ENCODE results near the gene ASPSCR1.

The ASPSCR1 gene, protein sequence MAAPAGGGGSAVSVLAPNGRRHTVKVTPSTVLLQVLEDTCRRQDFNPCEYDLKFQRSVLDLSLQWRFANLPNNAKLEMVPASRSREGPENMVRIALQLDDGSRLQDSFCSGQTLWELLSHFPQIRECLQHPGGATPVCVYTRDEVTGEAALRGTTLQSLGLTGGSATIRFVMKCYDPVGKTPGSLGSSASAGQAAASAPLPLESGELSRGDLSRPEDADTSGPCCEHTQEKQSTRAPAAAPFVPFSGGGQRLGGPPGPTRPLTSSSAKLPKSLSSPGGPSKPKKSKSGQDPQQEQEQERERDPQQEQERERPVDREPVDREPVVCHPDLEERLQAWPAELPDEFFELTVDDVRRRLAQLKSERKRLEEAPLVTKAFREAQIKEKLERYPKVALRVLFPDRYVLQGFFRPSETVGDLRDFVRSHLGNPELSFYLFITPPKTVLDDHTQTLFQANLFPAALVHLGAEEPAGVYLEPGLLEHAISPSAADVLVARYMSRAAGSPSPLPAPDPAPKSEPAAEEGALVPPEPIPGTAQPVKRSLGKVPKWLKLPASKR

DNA sequence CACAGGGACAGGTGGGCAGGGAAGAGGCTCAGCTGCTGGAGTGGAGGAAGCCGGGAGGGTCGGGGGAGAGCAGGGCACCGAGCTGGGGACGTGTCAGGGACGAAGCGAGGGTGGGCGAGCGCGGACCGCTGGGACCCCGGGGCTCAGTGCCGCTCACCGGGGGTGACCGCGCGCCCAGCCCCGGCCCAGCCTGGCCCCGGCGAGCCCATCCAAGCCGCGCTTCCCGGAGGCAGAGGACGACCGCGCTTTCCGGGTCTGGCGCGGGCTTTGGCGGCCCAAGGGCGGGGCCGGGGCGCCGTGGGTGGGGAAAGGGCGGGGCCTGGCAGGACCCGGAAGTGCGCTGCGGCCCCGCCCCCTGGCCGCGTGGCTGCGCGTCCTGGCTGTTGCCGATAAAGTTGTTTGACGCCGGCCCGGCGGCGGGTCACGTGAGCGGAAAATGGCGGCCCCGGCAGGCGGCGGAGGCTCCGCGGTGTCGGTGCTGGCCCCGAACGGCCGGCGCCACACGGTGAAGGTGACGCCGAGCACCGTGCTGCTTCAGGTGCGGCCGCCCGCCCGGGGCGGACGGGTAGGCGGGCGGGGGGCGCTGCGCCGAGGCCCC is at the start of gene ASPSCR1:
Gene ASPSCR1, plus strand, starts transcription at position 419 of the 598 bp plus-strand sequence. Its CDS starts 18 bp downstream, at position 437.
- DNase-seq: peak; percentile 89

DNA sequence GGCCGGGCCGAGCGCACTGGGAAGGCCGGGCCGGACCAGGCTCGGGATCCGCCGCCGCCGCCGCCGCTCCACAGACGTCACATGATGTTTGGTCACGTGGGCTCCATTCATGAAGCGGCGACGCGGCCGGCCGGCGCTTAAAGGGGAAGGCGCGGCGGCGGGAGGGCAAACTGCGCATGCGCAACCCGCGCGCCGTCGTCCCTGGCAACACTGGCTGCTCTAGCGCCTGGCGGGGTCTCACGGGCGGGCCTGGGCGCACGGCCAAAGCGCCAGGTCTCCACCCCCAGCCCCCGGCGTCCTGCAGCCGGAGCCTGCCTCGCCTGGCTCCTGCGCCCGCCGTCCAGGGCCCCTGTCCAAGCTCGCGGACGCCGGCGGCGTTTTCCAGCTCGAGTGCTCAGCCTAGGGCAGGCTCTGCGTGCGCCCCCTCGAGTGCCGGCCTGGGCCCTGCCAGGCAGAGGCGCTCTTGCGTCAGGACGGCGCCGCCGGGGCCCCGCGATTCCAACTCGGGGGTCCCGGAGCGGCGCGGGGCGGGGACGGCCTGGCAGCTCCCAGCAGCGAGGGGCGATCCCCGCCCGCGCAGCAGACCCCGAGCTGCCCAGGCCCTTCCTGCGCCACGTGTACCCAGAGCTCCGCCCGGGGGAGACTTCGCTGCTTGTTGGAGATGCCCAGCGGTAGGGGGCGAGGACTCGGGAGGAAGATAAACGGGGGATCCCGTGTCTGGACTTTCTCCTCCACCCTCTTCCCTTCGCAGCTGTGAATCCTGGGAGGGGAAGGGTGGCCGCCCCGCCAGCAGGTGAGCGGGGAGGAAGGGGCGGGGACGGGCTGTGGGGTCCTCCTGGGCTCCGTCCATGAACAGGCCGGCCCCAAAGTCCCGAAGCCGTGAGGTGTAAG is 49.5 kb upstream of the ASPSCR1 start, which contains the start of gene MAFG:
Gene MAFG, minus strand, starts transcription at position 83 of the 891 bp plus-strand sequence. CDS start 4,550 bp downstream, outside the sequence.
- DNase-seq: peak; percentile 90

DNA sequence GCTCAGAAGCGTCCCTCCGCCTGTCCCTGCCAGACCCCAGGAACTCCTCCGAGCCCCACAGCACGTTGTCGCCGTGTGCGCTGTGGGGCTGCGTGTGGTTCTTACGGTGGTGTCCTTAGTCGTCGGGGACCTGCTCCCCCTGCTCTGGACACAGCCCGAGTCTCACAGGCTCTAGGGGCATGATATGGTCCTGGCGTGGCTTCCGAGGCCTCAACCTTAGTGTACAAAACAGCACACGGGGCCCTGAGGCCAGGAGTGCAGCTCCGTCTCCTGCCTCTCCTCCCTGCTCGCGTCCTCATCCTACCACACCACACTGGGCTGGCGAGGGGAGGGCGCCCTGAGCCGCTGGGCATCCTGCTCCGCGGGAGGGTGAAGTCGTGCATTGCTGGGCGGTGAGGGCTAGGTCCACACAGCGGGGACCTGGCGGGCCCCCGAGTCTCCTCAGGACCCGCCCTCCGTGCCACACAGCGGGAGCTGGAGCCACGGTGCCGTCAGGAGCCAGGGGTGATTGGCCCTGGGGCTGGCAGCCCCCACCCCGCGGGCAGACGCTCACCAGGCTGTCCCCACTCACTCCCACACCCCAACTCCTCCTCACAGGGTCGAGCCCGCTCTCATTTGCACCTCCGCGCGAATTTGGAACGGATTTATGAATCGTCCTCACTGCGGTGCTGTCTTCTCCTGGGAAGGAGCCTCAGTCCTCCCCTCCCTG is 48.7 kb upstream of the ASPSCR1 start:
- no peak for DNase-seq

DNA sequence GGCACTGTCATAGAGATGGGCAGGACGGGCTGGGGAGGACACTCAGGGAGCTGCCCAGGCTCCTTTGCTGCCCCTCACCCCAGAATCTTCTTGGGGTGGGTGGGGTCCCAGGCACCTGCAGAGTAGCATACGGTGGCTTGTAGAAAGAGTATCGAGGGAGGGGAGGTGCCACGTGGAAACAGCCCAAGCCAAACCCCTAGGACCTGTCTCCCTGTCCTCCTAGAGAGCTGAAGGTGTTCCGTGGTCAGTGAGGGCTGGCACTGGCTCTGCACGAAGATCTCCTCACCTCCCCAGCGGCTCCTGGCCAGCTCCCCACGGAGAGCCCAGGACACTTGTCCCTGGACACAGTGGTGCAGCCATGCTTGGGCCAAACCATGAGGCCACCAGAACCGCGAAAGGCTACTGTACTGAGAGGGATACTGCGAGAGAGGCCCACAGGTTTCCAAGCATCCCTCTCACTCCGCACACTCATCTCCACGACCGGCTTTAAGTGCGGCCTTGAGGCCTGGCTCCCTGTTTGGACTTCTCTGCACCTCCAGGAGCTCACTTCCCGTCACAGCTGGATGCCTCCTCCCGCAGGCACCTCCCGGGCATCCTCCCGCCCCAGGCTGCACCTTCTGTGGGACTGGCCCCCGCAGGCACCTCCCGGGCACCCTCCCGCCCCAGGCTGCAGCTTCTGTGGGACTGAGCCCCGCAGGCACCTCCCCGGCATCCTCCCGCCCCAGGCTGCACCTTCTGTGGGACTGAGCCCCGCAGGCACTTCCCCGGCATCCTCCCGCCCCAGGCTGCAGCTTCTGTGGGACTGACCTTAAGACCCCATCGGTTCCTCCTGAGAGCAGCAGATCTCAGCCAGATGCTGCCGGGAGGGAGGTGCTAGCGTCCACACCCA is 47.9 kb upstream of the ASPSCR1 start:
- no peak for DNase-seq

DNA sequence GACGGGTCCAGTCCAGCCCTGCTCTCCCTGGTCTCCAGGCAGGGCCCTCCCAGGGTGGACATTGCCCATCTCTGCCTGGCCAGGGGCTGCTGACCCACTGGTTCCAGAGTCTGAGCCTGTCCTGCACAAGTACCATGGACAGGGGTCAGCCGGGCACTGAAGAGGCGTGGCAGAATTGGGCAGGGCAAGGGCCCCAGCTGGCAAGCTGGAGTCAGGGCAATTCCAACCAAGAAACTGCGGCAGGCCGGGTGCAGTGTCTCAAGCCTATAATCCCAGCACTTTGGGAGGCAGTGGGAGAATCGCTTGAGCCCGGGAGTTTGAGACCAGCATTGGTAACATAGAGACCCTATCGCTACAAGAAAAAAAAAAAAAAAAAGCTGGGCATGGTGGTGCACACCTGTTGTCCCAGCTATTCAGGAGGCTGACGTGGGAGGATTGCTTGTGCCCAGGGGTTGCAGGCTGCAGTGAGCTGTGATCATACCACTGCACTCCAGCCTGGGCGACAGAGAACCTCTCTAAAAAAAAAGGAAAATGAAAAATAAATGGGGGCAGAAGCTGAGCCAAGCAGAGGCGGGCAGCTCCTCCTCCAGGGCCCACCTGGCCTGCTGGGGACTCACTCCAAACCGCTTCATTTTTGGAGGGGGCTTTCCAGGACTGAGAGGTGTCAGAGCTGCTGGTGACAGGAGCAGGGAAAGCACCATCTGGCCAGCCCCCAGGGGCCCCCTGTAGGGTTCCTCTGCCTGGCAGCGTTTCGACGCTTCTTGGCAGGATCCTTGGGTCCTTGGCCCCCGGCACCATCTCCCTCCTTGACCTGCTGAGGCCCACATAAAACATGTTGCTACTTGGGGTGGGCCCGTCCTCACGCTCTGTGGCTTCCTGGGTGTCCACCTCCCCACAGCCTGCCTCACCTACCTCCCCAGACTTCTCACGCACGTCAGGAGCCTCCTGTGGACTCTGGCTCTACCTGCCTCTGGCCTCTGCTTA is 47.0 kb upstream of the ASPSCR1 start:
- DNase-seq: no peak

DNA sequence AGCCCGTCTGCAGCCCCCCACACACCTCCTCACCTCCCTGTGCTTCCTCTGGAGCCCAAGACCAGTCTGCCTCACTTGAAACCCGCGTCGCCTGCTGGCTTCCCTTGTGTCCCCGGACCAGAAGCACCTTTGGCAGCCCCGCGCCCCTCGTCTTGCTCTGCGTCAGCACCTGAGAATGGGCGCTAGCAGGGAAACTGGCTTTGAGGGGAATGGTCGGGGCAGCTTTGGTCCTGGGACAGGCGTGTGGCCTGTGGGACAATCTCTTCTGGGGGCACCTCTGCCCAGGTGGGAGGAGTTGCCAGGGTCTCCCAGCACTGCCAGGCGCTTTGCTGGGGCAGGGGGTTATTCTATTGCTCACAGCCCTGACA is 46.3 kb upstream of the ASPSCR1 start:
- no peak for DNase-seq

DNA sequence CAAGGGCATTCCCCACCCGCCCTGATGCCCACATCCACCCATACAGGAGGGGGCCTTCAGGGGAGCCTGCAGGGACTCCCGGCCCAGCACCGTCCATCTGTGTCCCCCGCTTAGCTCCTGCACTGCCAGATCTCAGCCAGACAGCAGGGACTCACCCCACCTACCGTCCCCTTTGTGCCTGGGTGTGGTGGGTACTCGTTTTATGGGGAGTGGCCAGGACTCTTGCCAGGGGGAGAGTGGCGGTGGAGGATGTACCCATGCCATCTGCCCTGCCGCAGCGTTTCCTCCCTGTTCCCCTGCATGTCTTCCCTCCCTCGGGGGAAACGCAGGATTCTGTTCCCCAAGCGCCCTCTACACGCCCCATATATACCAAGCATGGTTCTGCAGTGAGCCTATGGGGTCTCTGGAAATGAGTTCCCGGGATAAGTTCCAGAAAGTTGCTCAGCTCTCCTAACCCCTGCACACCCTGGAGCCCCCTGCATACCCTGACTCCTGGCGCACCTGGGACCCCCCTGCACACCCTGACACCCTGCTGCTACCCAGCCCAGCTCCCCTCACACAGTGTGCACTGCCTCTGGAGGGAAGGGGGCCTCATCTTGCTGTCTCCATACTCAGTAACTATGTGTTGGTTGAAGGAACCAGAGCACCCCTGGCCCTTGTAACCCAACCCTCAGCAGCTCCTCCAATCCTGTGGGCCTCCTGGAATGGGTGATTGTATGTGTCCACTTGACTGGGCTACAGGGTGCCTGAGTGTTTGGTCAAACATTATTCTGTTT is 45.7 kb upstream of the ASPSCR1 start:
- DNase-seq: no peak

DNA sequence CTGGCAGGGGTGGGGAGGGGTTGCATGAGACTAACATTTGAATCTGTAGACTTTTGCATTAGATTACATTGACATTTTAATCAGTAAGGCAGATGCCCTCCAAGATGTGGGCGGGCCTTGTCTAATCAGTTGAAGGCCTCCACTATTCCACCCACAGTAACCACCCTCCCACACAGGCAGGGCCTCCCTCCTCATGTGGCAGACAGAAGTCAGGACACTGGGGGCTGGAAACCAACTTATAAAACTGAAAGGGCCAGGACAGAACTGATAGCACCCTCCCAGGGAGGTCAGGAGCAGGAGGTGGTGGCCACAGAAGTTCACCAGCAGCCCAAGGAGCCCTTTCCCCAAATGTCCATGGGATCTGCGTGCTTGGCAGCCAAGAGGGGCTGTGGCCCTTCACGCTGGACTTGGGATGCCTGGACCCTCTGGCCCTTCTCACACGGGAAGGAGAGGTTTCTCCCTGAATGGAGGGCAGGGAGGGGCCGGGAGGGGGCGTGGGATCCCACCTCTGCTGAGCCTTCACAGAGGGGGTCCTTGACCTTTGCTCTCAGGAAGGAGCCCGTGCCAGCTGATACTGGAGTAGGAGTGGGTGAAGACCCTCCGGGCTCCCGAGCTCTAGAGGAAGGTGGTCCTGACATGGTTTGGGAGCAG is 45.0 kb upstream of the ASPSCR1 start:
- DNase-seq: no peak

DNA sequence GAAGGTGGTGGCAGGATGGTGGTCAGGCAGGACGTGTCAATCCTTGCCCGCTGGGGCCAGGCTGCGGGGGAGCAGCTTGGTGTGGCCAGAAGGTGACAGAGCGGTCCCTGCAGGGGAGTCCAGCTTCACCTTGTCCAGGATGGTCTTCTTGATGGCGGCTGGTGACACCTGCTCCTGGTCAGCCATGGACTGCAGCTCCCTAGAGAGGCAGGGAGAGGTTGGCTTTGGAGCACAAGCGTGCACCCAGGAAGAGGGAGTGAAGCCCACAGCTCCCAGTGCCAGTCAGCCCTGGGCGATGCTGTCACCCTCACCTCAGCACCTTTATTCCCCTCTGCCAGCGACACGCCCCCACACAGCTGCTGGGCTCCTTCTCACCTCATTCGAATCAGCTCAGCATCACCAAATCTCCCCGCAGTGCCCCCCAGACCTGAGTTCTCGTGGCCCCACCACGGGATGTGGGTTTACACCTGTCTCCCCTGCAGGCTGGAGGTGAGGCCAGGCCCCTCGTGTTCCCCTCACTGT is 44.2 kb upstream of the ASPSCR1 start:
- no peak for DNase-seq

DNA sequence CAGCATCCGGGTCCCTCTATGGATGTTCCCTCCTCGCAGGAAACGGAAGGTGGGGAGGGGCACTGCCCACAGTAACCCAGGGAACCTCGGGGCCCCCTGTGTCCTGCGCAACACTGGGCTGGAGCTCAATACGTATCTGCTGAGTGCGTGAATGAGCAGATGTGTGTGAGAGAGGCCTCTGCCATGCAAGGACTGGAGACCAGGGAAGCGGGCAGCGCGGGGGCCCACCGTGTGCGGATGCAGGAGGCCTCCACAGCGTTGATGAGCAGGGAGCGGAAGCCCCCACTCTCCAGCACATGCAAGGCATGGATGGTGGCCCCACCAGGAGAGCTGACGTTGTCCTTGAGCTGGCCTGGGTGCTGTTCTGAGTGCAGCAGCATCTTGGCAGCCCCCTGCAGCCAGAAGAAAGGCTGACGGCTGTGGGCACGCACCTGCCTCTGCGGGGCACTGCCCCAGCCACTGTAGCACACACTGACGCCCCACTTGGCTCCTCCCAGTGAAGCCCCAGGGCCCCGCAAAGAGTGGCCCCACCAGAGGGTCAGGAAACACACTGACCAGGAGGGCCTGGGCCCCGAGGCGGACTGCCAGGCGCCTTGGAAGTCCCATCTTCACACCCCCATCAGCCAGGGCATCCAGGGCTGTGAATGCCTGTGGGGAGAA is 43.2 kb upstream of the ASPSCR1 start:
- DNase-seq: no peak

DNA sequence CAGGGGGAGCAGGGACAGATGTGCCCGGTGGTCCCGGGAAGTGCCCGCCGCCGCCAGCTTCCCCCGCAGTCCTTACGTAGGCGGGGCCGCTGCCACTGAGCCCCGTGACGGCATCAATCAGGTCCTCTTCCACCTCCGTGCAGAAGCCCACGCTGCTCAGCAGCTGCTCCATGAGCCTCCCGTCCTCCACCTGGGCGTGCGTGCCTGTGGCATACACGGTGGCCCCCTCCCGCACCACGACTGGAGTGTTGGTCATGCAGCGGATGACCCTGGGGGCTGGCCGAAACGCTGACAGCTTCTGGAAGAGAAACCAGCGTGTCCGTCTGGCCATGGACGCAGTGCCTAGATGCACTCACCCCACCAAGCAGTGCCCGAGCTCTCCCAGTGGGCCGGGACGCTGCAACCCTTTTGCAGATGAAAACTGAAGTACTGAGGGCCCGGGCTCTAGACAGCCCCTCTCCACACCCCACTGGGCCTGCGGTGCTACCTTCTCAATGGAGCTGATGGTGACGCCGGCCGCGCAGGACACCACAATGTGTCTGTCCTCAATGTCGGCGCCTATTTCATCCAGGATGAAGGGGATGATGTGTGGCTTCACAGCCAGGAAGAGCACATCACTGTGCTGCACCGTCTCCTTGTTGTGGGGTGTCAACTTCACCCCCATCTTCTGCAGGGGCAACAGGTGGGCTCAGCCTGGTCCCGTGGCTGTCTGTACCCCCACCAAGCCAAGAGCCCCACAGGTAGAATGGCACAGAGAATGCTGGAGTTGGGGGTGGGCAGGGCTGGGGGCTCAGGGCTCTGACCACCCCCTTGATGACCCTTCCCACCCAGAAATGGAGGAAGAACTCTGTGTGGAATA is 42.4 kb upstream of the ASPSCR1 start:
- no peak for DNase-seq

DNA sequence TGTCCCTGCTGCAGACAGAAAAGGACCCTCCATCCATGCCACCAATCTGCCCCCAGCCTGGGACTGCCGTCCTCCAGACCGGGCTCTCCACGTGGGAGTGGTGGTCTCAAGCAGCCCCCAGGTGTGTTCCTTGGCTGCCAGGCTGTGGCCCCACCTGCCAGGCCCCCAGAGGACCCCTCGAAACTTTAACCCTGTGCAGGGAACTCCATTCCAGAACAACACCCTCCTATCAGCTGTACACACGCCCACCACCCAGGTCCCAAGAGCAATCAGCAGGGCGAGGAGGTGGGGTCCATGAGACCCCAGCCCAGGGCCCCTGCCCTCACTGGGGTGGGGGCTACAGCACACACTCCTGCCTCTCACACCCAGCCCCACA is 41.7 kb upstream of the ASPSCR1 start:
- no peak for DNase-seq

DNA sequence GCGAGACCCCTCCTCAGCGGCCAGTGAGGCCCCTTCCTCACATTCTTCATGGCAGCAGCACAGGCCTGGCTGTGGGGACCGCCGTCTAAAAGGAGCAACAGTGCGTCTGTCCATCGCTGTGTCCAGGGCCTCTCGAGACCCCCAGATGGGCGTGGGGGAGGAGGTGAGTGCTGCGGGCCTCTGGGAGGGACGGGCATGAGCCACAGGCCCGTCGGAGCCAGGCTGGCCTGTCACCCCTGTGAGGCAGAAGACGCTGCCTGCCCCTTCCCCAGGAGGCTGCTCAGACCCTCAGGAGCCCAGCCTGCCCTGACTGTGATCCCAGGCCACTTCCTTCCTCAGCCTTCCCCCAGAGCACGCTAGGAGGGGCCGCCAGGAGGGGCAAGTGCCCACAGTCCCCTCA is 38.2 kb upstream of the ASPSCR1 start:
- DNase-seq: no peak

DNA sequence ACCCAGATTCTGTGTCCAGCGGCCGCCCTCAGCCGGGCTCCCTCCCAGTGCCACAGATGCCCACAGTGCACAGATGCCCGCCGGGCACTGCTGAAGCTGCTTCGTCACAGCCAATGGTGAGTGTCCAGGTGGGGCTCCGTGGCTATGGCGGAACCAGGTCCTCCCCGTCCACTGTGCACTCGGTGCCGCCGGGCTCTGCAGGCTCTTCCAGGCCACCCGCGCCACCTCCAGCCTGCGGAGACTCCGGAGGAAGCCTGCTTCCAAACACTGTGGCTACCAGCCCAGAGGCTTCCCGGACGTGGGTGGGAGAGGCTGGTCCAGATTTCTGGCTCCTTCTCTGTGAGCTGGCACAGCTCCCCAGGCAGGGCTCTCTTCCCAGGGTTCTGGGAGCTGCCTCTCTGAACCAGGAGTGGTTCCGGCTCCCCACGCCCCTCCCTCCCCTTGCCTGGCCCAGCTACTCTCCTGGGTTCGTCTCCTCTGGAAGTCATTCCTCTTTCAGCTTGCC is 37.5 kb upstream of the ASPSCR1 start:
- no peak for DNase-seq

DNA sequence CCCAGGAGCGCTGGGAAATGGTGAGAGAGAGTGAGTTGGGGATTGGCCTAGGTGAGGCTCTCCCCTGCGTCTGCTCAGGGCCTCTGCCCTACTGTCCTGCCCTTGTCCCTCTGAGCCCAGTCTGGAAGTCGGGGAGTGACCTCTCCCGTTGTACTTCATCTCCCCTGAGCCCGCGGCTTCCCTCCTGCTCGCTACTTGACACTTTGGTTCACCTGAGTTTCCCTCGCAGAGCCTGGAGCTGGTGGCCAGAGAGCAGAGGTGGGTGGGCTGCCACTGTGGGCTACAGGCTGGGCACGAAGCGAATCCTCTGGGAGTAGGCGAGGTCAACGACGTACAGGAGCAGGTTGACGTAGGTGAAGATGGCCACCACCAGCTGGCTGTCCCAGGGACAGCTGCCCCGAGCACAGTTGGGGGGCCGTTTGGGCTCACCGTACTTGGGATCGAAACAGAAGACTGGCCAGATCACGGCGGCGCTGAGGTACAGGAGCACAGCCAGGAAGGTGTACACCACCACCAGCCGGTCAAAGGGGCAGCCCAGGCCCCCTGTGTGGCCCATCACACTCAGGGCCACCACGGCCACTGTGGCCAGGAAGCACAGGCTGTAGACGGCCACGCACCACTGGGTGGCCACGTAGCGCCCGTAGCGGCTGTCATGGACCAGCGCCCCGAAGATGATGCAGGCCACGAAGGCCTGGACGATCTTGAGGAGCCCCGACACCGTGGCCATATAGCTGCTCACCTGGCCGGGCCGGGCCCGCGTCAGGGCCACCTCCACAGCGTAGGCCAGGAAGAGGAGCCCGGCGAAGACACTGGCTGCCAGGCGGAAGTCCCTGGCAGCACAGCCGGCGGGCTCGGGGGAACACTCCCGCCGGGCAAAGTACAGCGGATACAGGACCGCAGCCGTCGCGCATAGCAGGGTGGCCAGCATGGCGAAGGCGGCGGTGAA is 36.6 kb upstream of the ASPSCR1 start:
- DNase-seq: no peak

All from NCI-H2107 (cell line).